ENCODE results near the gene SEC61G.

SEC61G gene

GRCh38 chr7:54783952-54784351 lies 24.9 kb upstream of the SEC61G start:
- H4K20me1 ChIP-seq (ENCODE audit: low read depth, low read length), result no peaks in the 10 kb centered on the region
- no peaks in the 10 kb centered on the region for H3K27me3 ChIP-seq (ENCODE audit: low read length)
- no peak overlapping the region for H3K4me3 ChIP-seq (ENCODE audit: insufficient read depth, low read length, poor library complexity, severe bottlenecking)
- no peaks in the 10 kb centered on the region for H3F3A ChIP-seq (ENCODE audit: insufficient read depth)
- no peak overlapping the region for H3K9ac ChIP-seq (ENCODE audit: low read length)
- no peak overlapping the region for H3K4me2 ChIP-seq (ENCODE audit: low read depth, low read length, poor library complexity, severe bottlenecking)
- TF ChIP-seq EZH2phosphoT487 (conservative IDR thresholded peaks at IDR 0.05; ENCODE audit: low read length), result no peak
- TF ChIP-seq, protein P1, sequence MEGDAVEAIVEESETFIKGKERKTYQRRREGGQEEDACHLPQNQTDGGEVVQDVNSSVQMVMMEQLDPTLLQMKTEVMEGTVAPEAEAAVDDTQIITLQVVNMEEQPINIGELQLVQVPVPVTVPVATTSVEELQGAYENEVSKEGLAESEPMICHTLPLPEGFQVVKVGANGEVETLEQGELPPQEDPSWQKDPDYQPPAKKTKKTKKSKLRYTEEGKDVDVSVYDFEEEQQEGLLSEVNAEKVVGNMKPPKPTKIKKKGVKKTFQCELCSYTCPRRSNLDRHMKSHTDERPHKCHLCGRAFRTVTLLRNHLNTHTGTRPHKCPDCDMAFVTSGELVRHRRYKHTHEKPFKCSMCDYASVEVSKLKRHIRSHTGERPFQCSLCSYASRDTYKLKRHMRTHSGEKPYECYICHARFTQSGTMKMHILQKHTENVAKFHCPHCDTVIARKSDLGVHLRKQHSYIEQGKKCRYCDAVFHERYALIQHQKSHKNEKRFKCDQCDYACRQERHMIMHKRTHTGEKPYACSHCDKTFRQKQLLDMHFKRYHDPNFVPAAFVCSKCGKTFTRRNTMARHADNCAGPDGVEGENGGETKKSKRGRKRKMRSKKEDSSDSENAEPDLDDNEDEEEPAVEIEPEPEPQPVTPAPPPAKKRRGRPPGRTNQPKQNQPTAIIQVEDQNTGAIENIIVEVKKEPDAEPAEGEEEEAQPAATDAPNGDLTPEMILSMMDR (IDR thresholded peaks at IDR 0.05; ENCODE audit: insufficient read depth, low read length, poor library complexity, severe bottlenecking), result no peak
- no peak overlapping the region for H3K27ac ChIP-seq (ENCODE audit: low read depth, low read length)
- H3K9me2 ChIP-seq (replicated peaks; ENCODE audit: insufficient read depth, low read length), result no peaks in the 10 kb centered on the region
- no peaks in the 10 kb centered on the region for H3K79me2 ChIP-seq (ENCODE audit: insufficient read depth, low read length)
- no peak overlapping the region for H2AFZ ChIP-seq (ENCODE audit: low read depth, low read length, severe bottlenecking)
- no peaks in the 10 kb centered on the region for H3K9me3 ChIP-seq (ENCODE audit: insufficient read depth, low read length)
- no peaks in the 10 kb centered on the region for H3K36me3 ChIP-seq (ENCODE audit: low read length)

- Histone ChIP-seq H3K27me3 (ENCODE audit: low read length) (no peaks in the 10 kb centered on the region), H3K27ac (ENCODE audit: low read depth, low read length) (no peak overlapping the region), H3K4me2 (ENCODE audit: low read depth, low read length, poor library complexity, severe bottlenecking) (no peak overlapping the region)
These were observed 23.8 kb upstream of the SEC61G start for GRCh38 chr7:54782829-54783228.

GRCh38 chr7:54782314-54782713 lies 23.3 kb upstream of the SEC61G start:
- no peak for TF ChIP-seq EZH2phosphoT487 (conservative IDR thresholded peaks at IDR 0.05; ENCODE audit: low read length)
- TF ChIP-seq, protein P1 (IDR thresholded peaks at IDR 0.05; ENCODE audit: insufficient read depth, low read length, poor library complexity, severe bottlenecking), result no peak
- no peak overlapping the region for H3K27ac ChIP-seq (ENCODE audit: low read depth, low read length)
- H3K27me3 ChIP-seq (ENCODE audit: low read length), result no peaks in the 10 kb centered on the region
- H3K9me2 ChIP-seq (replicated peaks; ENCODE audit: insufficient read depth, low read length), result no peaks in the 10 kb centered on the region
- H3K9ac ChIP-seq (ENCODE audit: low read length), result no peak overlapping the region
- H3K36me3 ChIP-seq (ENCODE audit: low read length), result no peaks in the 10 kb centered on the region
- H3K79me2 ChIP-seq (ENCODE audit: insufficient read depth, low read length), result no peaks in the 10 kb centered on the region
- H3F3A ChIP-seq (ENCODE audit: insufficient read depth), result no peaks in the 10 kb centered on the region
- H4K20me1 ChIP-seq (ENCODE audit: low read depth, low read length), result no peaks in the 10 kb centered on the region
- H2AFZ ChIP-seq (ENCODE audit: low read depth, low read length, severe bottlenecking), result no peak overlapping the region
- no peak overlapping the region for H3K4me2 ChIP-seq (ENCODE audit: low read depth, low read length, poor library complexity, severe bottlenecking)
- no peak overlapping the region for H3K4me3 ChIP-seq (ENCODE audit: insufficient read depth, low read length, poor library complexity, severe bottlenecking)
- no peaks in the 10 kb centered on the region for H3K9me3 ChIP-seq (ENCODE audit: insufficient read depth, low read length)

More at GRCh38 chr7:54782829-54783228, 23.8 kb upstream of the SEC61G start:
- Histone ChIP-seq H4K20me1 (ENCODE audit: low read depth, low read length) (no peaks in the 10 kb centered on the region), H3K9ac (ENCODE audit: low read length) (no peak overlapping the region), H3K36me3 (ENCODE audit: low read length) (no peaks in the 10 kb centered on the region), H3K79me2 (ENCODE audit: insufficient read depth, low read length) (no peaks in the 10 kb centered on the region), H3K9me3 (ENCODE audit: insufficient read depth, low read length) (no peaks in the 10 kb centered on the region), H3F3A (ENCODE audit: insufficient read depth) (no peaks in the 10 kb centered on the region), H3K9me2 (replicated peaks; ENCODE audit: insufficient read depth, low read length) (no peaks in the 10 kb centered on the region), H2AFZ (ENCODE audit: low read depth, low read length, severe bottlenecking) (no peak overlapping the region), H3K4me3 (ENCODE audit: insufficient read depth, low read length, poor library complexity, severe bottlenecking) (no peak overlapping the region)
- no peak for TF ChIP-seq EZH2phosphoT487 (conservative IDR thresholded peaks at IDR 0.05; ENCODE audit: low read length)
- TF ChIP-seq, protein P1 (IDR thresholded peaks at IDR 0.05; ENCODE audit: insufficient read depth, low read length, poor library complexity, severe bottlenecking), result no peak
